NCI-H2171 (cell line): ENCODE results near the gene FAAH2.
"Not testable (repeated sequence)": the region's sequence is repeated elsewhere in the genome, so short reads cannot be mapped to it uniquely, and the experiment has no call there.

Experiments
- DNase-seq: peaks from one replicate; lab custom pipeline; 2025; lab: John Stamatoyannopoulos, UW

The FAAH2 gene

DNA sequence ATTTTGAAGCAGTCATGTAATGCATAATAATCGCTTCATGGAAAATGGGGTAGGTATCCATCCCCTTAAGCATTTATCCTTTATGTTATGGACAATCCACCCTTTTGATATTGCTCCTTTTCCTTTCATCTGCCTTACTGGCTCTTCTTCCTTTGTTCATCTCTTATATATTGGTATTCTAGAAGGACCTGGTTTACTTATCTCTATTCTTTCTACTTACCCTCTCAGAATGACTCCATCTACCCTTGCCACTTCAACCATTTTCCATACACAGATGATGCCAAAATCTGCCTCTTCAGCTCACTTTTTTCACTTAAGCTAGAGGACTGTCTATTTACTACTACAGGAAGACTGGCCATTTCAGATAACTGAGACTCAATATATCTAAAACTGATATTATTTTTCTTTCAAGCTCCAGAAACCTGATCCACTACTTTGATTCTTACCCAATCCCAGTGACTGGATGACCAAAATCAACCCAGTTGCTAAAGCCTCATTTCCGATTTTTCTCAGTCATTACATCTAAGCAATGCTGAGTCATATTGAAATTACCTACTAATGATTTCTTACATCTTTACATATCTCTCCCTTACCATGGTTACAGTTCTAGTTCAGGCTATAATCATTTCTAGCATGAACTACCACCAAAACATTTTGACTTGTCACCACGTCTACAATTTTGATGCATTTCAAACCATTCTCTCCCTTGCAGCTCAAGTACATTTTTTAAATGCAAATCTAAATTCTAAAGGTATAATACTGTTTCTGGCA, 93.7 kb downstream of the FAAH2 start:
- DNase-seq, result no peak

DNA sequence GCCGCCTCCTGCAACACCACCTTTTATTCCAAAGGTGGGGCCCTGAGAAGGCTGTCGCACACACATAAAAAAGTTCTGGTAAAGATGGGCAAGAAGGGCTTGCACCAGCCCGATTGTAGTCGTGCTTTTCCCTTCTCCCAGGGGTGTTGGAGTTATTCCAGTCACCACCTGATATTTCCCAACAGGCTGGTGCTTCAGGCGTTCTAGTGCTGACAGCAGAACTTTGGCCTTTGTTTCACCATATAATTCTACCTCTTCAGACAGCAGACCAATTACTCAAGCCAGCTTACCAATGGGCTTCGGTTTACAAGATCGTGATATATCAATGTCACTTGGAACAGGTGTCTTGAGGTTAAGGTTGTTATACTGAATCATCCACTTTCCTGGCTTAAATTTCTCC, 107.7 kb downstream of the FAAH2 start:
- DNase-seq, result not testable (repeated sequence)

DNA sequence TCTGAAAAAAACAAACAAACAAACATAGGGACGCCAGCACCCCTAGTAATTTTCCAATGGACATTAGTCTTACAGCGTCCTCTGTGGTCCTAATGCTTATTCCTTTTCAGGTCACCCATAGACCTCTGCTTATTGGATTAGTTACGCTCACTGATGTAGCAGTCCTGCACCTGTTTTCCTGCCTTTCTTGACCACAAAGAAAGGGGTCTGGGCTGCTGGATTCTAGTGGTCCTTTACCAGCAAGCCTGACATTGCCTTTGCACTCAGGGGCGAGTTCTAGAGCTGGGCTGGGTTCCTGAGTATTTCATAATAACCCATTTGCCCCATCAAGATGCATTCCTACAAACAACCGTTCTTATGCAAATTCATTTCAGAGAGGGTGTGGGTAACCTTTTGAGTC, 116.7 kb downstream of the FAAH2 start:
- not testable (repeated sequence) for DNase-seq

DNA sequence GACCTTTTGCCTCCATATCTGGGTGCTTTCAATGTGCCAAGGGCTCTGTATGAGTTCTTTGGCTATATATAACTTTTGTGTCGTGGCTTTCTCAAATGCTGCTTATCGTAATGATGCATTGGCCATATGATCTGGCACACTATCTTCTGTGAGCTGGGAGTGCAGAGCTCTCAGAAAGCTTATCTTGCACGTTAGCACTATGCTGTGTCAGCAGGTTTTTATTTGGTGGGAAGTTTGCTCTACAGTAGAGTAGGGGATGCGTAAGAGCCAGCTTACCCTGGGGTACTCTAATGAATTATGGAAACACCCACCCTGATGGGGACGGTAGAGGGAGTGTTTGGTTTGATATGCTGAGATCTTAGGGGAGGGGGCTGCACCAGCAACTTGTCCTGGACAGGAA, 119.6 kb downstream of the FAAH2 start:
- DNase-seq, result no peak

DNA sequence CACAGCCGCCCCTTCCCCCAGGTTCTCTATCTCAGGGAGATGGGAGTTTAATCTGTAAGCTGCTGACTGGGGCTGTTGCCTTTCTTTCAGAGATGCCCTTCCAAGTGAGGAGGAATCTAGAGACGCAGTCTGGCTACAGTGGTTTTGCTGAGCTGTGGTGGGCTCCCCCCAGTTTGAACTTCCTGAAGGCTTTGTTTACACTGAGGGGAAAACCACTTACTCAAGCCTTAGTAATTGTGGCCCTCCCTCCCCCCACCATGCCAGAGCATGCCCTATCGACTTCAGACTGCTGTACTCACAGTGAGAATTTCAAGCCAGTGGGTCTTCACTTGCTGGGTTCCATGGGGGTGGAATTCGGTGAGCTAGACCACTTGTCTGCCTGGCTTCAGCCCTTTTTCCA, 131.3 kb downstream of the FAAH2 start:
- no peak for DNase-seq

DNA sequence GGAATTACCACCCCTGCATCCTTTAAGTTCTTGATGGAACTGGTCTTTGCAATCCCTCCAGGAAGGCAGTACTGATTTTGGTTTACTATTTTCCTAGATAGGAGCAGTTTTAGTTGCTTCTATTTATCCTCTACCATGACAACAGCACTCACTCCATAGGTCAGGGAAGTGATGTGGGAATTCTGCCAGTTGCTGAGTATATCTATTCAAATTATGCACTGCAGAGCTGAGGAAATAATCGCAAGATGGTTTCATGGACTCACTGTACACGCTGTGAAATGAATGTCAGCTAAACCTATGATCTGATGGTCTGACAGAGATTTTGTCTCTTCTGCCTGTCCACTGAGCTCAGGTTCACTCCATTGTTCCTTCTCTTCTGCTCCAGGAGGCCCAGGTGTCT, 135.8 kb downstream of the FAAH2 start:
- no peak for DNase-seq

DNA sequence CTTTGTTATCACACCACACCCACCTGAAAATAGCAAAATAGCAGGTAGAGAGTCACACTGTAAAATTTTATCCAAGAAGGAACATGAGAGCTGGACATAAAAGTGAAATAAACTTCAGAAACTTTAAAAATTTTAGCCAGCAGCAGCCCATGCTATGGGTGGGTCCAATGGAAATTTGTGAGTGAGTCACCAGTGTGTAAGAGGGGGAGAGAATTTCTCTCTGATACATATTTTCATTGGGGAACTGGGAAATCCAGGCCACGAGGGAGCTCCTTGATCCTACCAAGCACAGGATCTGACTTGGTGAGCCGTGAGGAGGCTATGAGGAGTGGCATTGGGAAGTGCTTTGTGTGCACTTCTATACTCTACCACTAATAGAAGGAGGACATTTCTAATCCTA, 136.3 kb downstream of the FAAH2 start:
- no peak for DNase-seq

DNA sequence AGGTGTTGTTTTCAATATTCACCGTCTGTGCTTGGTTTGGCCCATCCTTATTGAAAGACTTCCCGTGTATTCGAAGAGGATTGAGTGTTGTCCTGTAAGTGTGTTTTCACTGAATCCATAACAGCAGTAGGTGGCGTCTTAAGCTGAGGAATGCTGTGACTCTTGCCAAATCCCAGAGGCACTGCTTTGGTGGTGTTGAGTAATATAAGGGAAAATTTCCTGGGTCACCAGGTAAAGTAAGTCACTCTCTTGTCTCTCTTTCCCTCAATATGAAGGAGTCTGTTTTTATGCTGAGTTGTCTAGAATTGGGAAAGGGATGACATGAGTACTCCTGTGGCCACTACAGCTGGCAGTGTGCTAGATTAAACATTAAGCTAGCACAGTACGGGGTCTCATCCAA, 158.6 kb downstream of the FAAH2 start:
- no peak for DNase-seq

DNA sequence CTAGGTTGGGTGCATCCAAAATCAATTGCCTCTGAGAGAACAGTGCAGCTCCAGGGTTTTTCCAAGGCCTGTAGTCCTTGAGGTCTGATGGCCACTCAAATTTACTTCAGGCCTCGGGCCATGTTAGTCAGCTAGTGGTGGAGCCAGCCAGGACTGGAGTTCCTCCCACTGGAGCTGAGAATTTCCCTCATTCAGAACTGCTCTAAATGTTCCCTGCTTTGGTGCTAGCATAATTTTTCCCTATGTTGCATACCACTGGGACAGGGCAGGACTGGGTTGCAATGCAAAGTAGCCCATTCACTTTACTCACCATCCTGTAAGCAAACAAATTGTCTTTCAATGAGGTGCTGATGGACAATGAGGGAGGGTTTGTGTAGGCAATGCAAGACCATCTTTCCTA, 159.3 kb downstream of the FAAH2 start:
- DNase-seq, result no peak

DNA sequence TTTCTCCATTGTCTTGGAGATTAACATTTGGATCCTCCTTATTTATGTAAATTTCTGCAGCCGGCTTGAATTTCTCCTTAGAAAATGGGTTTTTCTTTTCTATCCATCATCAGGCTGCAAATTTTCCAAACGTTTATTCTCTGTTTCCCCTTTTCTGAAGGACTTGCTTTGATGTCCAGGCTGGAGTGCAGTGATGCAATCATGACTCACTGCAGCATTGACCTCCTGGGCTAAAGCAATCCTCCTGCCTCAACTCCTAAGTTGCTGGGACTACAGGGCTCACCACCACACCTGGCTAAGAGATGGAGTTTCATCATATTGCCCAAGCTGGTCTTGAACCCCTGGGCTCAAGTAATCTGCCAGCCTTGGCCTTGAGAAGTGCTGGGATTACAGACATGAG, 161.3 kb downstream of the FAAH2 start:
- no peak for DNase-seq

DNA sequence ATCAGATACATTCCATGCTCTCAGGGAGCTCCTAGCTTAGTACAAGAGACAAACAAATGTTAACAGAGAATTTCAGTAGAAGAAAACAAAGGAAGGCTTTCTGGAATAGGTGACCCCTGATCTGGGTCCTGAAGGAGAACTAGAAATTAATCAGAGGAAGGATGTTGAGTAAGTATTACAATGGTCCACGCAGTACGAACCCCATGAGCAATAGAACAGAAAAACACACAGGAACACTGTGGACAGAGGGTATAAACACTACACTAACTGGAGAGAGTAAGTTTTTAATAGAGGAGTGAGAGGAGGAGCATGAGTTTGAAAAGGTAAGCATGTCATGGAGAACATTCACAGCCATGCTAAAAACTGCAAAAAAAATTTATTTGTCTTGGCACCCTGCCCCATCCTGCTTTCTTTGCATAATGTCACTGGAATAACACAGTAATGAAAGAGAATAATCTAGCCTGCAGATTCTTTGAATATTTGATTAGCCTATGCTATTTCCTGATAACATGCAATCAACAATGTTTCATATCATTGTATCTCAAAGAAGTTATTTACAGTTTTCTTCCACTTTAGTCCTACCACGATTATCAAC, 165.0 kb downstream of the FAAH2 start:
- DNase-seq, result no peak

DNA sequence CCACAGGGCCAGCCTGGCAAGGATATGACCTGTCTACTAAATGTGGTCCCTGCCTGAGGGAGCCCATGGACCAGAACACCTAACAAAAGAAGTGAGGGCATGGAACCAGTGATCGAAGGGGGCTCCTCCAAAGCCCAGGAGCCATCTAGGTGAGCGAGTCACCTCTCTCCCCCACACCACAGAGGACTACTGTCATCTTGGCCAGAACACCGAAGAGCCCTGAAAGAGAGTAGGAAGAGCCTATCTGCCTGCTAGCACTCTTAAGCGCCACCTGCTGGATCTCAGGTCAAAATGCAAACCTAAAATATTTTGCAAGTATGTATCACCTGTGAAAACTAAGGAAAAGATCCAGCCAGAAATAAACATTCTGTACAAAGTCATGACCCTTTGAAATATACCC, 167.4 kb downstream of the FAAH2 start:
- peak; percentile 0 for DNase-seq

DNA sequence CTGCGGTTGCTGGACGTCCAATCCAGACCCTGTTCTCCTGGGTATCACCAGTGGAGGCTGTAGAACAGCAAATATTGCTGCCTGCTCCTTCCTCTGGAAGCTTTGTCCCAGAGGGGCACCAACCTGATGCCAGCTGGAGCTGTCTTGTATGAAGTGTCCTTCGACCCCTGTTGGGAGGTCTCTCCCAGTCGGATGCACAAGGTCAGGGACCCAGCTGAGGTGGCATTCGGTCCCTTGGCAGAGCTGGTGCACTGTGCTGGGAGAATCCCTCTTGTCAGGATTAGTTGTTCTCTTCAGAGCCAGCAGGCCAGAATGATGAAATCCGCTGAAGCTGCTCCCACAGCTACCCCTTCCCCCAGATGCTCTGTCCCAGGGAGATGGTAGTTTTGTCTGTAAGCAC, 195.0 kb downstream of the FAAH2 start:
- DNase-seq, result no peak

DNA sequence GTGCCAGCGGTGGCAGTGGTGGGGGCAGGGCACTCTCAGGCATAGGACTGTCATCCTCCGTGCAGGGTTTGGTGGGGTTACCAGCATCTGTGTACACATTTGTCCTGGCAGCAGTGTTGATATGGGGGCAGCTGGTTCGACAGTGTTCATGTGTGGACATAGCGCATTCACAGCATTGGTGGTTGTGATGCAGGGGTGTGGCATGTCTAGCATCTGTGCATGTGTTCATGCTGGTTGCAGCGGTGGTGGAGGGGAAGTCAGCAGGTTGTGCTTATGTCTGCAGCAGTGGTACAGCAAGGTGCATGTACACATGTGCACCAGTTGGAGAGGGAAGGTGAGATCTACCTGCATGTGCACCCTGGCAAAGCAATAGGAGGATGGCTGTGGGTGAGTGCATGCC, 230.0 kb downstream of the FAAH2 start:
- DNase-seq, result no peak

DNA sequence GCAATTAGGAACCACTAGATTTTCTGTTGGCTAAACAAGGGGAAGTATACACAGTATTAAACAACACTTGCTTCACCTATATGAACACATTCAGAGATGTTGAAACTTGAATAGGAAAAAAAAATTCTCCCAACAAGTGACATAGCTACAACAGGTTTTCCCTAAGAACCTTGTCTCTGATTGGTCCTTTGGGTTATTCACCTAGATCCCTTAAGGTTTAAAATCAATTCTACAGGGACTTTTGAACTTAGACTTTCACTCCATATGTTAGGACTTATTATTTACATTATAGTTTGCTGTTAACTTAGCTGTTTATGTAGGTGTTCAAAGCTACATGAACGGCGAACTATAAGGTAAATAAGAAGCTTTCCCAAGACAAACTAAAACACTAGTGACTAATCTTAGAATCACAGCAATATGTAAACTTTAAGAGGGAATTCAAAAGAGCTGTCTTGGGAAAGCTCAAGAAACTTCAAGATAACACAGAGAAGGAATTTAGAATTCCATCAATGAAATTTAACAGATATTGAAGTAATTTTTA, 233.1 kb downstream of the FAAH2 start:
- no peak for DNase-seq

DNA sequence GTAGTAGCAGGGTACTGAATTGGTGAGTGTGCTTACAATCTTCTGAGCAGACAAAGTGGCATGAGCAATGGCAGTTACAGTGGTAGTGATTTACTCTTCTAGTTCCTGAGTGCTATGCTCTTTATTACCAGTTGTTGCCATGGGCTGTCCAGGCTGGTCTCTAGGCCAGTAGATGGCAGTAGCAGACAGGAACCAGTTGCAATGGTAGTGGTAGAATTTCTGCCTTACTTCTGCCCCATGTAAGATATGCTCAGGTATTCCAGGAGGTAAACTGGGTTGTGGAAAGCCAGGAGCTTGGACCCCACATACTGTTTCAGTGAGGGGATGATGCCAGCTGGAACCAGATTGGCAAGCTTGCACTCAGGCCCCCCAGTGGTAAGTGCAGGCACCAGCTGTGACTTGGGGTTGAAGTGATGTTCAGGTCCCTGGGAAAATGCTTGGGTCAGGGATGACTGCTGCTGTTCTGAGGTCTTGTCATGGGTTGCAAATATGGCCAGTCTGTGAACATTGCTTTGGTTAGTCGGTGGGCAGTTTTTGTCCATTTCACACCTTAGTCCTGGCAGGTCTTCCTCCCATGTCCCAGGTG, 242.3 kb downstream of the FAAH2 start:
- DNase-seq, result no peak
